ENCODE results near the gene FBXW4.

- TF ChIP-seq CTCF (IDR thresholded peaks at IDR 0.05) (no peak), ZFX (IDR thresholded peaks at IDR 0.05; ENCODE audit: borderline replicate concordance) (no peak)
Observed at GRCh38 chr10:101710793-101711192, 15.8 kb upstream of the FBXW4 start.

Data from 22Rv1 (cell line).